ENCODE results near the gene CSTF2.

Gene CSTF2

GRCh38 chrX:100874325-100874724 is 54.1 kb downstream of the CSTF2 start, which contains the start of gene NOX1:
NOX1 (minus strand) TSS chrX:100874359; CDS start chrX:100874139, 220 bp downstream.
- TF ChIP-seq EZH2 (IDR thresholded peaks at IDR 0.05; ENCODE audit: borderline replicate concordance, low read depth, low read length, severe bottlenecking) (no peak), CTCF (IDR thresholded peaks at IDR 0.05; ENCODE audit: borderline replicate concordance, extremely low read depth, low read length, poor library complexity, severe bottlenecking) (no peak)

GRCh38 chrX:100880368-100880767 is 60.2 kb downstream of the CSTF2 start:
- H4K20me1 ChIP-seq (ENCODE audit: insufficient read depth, low read length): no peaks in the 10 kb centered on the region
- H3K4me2 ChIP-seq (ENCODE audit: insufficient read depth, low read length): no peak overlapping the region
- H3K36me3 ChIP-seq (ENCODE audit: insufficient read depth, low read length): no peaks in the 10 kb centered on the region
- no peaks in the 10 kb centered on the region for H3K9me3 ChIP-seq (ENCODE audit: insufficient read depth, low read length, severe bottlenecking)
- no peak overlapping the region for H3K27ac ChIP-seq (ENCODE audit: low read length)
- no peak overlapping the region for H3K4me3 ChIP-seq (ENCODE audit: low read depth in 1 of 2, low read length in 2 of 2)
- no peak for ATAC-seq (ENCODE audit: insufficient read depth, low read depth)
- H2AFZ ChIP-seq (ENCODE audit: low read depth, low read length): no peak overlapping the region
- no peaks in the 10 kb centered on the region for H3K79me2 ChIP-seq (ENCODE audit: insufficient read depth, low read length)
- no peaks in the 10 kb centered on the region for H3K27me3 ChIP-seq (ENCODE audit: insufficient read depth, low read length, poor library complexity)
- DNase-seq: no peak
- H3K4me1 ChIP-seq (ENCODE audit: insufficient read depth, low read length): no peaks in the 10 kb centered on the region
- H3K9ac ChIP-seq (ENCODE audit: low read depth, low read length): no peak overlapping the region
- TF ChIP-seq EZH2 (IDR thresholded peaks at IDR 0.05; ENCODE audit: borderline replicate concordance, low read depth, low read length, severe bottlenecking): no peak
- no peak for TF ChIP-seq CTCF (IDR thresholded peaks at IDR 0.05; ENCODE audit: borderline replicate concordance, extremely low read depth, low read length, poor library complexity, severe bottlenecking)

More at GRCh38 chrX:100874325-100874724, 54.1 kb downstream of the CSTF2 start, which contains the start of gene NOX1:
- ATAC-seq (ENCODE audit: insufficient read depth, low read depth) (no peak), DNase-seq (no peak)
- Histone ChIP-seq H3K4me2 (ENCODE audit: insufficient read depth, low read length) (no peak within 1 kb of the TSS), H3K9me3 (ENCODE audit: insufficient read depth, low read length, severe bottlenecking) (no peaks in the 10 kb centered on the region), H3K27ac (ENCODE audit: low read length) (no peak within 1 kb of the TSS), H4K20me1 (ENCODE audit: insufficient read depth, low read length) (no peaks in the 10 kb centered on the region), H2AFZ (ENCODE audit: low read depth, low read length) (no peak within 1 kb of the TSS), H3K79me2 (ENCODE audit: insufficient read depth, low read length) (no peaks in the 10 kb centered on the region), H3K4me3 (ENCODE audit: low read depth in 1 of 2, low read length in 2 of 2) (no peak within 1 kb of the TSS), H3K36me3 (ENCODE audit: insufficient read depth, low read length) (no peaks in the 10 kb centered on the region), H3K4me1 (ENCODE audit: insufficient read depth, low read length) (no peaks in the 10 kb centered on the region), H3K9ac (ENCODE audit: low read depth, low read length) (no peak within 1 kb of the TSS), H3K27me3 (ENCODE audit: insufficient read depth, low read length, poor library complexity) (no peaks in the 10 kb centered on the region)

- DNase-seq: no peak
- Histone ChIP-seq H4K20me1 (ENCODE audit: insufficient read depth, low read length) (no peaks in the 10 kb centered on the region), H3K27ac (ENCODE audit: low read length) (no peak overlapping the region), H3K27me3 (ENCODE audit: insufficient read depth, low read length, poor library complexity) (no peaks in the 10 kb centered on the region), H3K4me2 (ENCODE audit: insufficient read depth, low read length) (no peak overlapping the region), H3K9me3 (ENCODE audit: insufficient read depth, low read length, severe bottlenecking) (no peaks in the 10 kb centered on the region), H3K4me3 (ENCODE audit: low read depth in 1 of 2, low read length in 2 of 2) (no peak overlapping the region), H2AFZ (ENCODE audit: low read depth, low read length) (no peak overlapping the region), H3K4me1 (ENCODE audit: insufficient read depth, low read length) (no peaks in the 10 kb centered on the region), H3K79me2 (ENCODE audit: insufficient read depth, low read length) (no peaks in the 10 kb centered on the region), H3K9ac (ENCODE audit: low read depth, low read length) (no peak overlapping the region), H3K36me3 (ENCODE audit: insufficient read depth, low read length) (no peaks in the 10 kb centered on the region)
- no peak for ATAC-seq (ENCODE audit: insufficient read depth, low read depth)
- TF ChIP-seq CTCF (IDR thresholded peaks at IDR 0.05; ENCODE audit: borderline replicate concordance, extremely low read depth, low read length, poor library complexity, severe bottlenecking): no peak
- no peak for TF ChIP-seq EZH2 (IDR thresholded peaks at IDR 0.05; ENCODE audit: borderline replicate concordance, low read depth, low read length, severe bottlenecking)
Measured at GRCh38 chrX:100883654-100884053, 63.5 kb downstream of the CSTF2 start.

Measured in DND-41 (cell line).